H9 (cell line): ENCODE measurements around the gene SRL. TPM values are rescaled to one million over a fixed set of nuclear protein-coding genes. Genes with fewer than 3 reads are reported as not detected.

ENCODE experiments used
- DNase-seq: peaks from one replicate; pipeline ENCODE4 v3.0.0-alpha.2; 2017
- H2AFZ ChIP-seq: one replicate; pipeline ENCODE4 v1.6.1; 2013; ENCODE audit warnings: mild to moderate bottlenecking, low read length, control low read depth, moderate library complexity
- H2AK5ac ChIP-seq: 2 replicates; pipeline ENCODE4 v1.6.1; 2013; ENCODE audit warnings: low read length, control low read depth, mixed read lengths; ENCODE audit not compliant: insufficient read length
- H2BK120ac ChIP-seq: one replicate; pipeline ENCODE4 v1.6.1; 2013; ENCODE audit warnings: low read depth, mild to moderate bottlenecking, low read length, control low read depth, inconsistent platforms; ENCODE audit not compliant: poor library complexity, severe bottlenecking
- H2BK12ac ChIP-seq: 2 replicates; pipeline ENCODE4 v1.6.1; 2013; ENCODE audit warnings: low read length, control low read depth, mixed read lengths, low read depth; ENCODE audit not compliant: insufficient read length
- H2BK15ac ChIP-seq: 2 replicates; pipeline ENCODE4 v1.6.1; 2013; ENCODE audit warnings: low read depth, low read length, control low read depth
- H2BK20ac ChIP-seq: one replicate; pipeline ENCODE4 v1.6.1; 2013; ENCODE audit warnings: low read depth, mild to moderate bottlenecking, low read length, control low read depth, inconsistent platforms; ENCODE audit not compliant: poor library complexity, severe bottlenecking
- H2BK5ac ChIP-seq: 2 replicates; pipeline ENCODE4 v1.6.1; 2013; ENCODE audit warnings: low read length, control low read depth, mixed read lengths; ENCODE audit not compliant: insufficient read length
- H3K14ac ChIP-seq: 2 replicates; pipeline ENCODE4 v1.6.1; 2013; ENCODE audit warnings: low read length, control low read depth; ENCODE audit not compliant: insufficient read depth
- H3K18ac ChIP-seq: 2 replicates; pipeline ENCODE4 v1.6.1; 2013; ENCODE audit warnings: low read depth, mild to moderate bottlenecking, mixed read lengths, low read length, control low read depth; ENCODE audit not compliant: insufficient read length
- H3K23ac ChIP-seq: 2 replicates; pipeline ENCODE4 v1.6.1; 2013; ENCODE audit warnings: low read length, control low read depth, mixed read lengths, low read depth; ENCODE audit not compliant: insufficient read length
- H3K23me2 ChIP-seq: 2 replicates; pipeline ENCODE4 v1.6.1; 2013; ENCODE audit warnings: low read depth, mild to moderate bottlenecking, mixed read lengths, low read length, control low read depth; ENCODE audit not compliant: insufficient read length, poor library complexity, severe bottlenecking
- H3K27ac ChIP-seq: 2 replicates; pipeline ENCODE4 v1.5.1; 2013; ENCODE audit warnings: low read length, control low read depth, mixed read lengths, low read depth; ENCODE audit not compliant: insufficient read length
- H3K27me3 ChIP-seq: 2 replicates; pipeline ENCODE4 v1.6.1; 2013; ENCODE audit warnings: low read length, control low read depth, inconsistent platforms; ENCODE audit not compliant: insufficient read depth
- H3K4ac ChIP-seq: 2 replicates; pipeline ENCODE4 v1.6.1; 2013; ENCODE audit warnings: low read depth, mild to moderate bottlenecking, control low read depth, inconsistent platforms, low read length, moderate library complexity
- H3K4me1 ChIP-seq: 2 replicates; pipeline ENCODE4 v1.6.1; 2013; ENCODE audit warnings: low read length, control low read depth, inconsistent platforms; ENCODE audit not compliant: insufficient read depth
- H3K4me2 ChIP-seq: 2 replicates; pipeline ENCODE4 v1.6.1; 2013; ENCODE audit warnings: low read length, control low read depth, mixed read lengths; ENCODE audit not compliant: insufficient read length, insufficient read depth
- H3K56ac ChIP-seq: 2 replicates; pipeline ENCODE4 v1.6.1; 2013; ENCODE audit warnings: low read depth, mild to moderate bottlenecking, mixed read lengths, low read length, control low read depth; ENCODE audit not compliant: insufficient read length
- H3K79me1 ChIP-seq: 2 replicates; pipeline ENCODE4 v1.6.1; 2013; ENCODE audit warnings: low read depth, mild to moderate bottlenecking, moderate library complexity, low read length, control low read depth, inconsistent platforms; ENCODE audit not compliant: insufficient read depth, poor library complexity, severe bottlenecking
- H3K79me2 ChIP-seq: 2 replicates; pipeline ENCODE4 v1.6.1; 2013; ENCODE audit warnings: low read length, control low read depth, inconsistent platforms; ENCODE audit not compliant: insufficient read depth
- H3K9ac ChIP-seq: 2 replicates; pipeline ENCODE4 v1.6.1; 2013; ENCODE audit warnings: low read length, control low read depth, mixed read lengths; ENCODE audit not compliant: insufficient read length; ENCODE audit errors: extremely low read depth
- H3K9me3 ChIP-seq: one replicate; pipeline ENCODE4 v1.6.1; 2013; ENCODE audit warnings: low read depth, low read length, inconsistent platforms; ENCODE audit not compliant: control insufficient read depth
- H3T11ph ChIP-seq: one replicate; pipeline ENCODE4 v1.6.1; 2013; ENCODE audit warnings: mild to moderate bottlenecking, low read length, control low read depth, inconsistent platforms
- H4K20me1 ChIP-seq: one replicate; pipeline ENCODE4 v1.6.1; 2013; ENCODE audit not compliant: control insufficient read depth, insufficient read length, insufficient read depth
- H4K5ac ChIP-seq: 2 replicates; pipeline ENCODE4 v1.6.1; 2013; ENCODE audit warnings: low read depth, mild to moderate bottlenecking, mixed read lengths, low read length, control low read depth; ENCODE audit not compliant: insufficient read length
- H4K8ac ChIP-seq: replicated peaks from 2 replicates; pipeline ENCODE4 v1.6.1; 2013; ENCODE audit warnings: low read length, control low read depth, mixed read lengths, low read depth; ENCODE audit not compliant: insufficient read length
- H4K91ac ChIP-seq: 2 replicates; pipeline ENCODE4 v1.6.1; 2013; ENCODE audit warnings: low read depth, mild to moderate bottlenecking, moderate library complexity, mixed read lengths, low read length, control low read depth; ENCODE audit not compliant: insufficient read length
- H3K27ac Mint-ChIP-seq, 3 experiments: 2 replicates in 2 of 3; 3 replicates in 1 of 3; pipeline ENCODE4 v1.8.0; 2020 to 2021; ENCODE audit warnings: mixed read lengths in 3 of 3, mild to moderate bottlenecking in 1 of 3, moderate library complexity in 1 of 3
- H3K27me3 Mint-ChIP-seq: 2 replicates; pipeline ENCODE4 v1.8.0; 2021; ENCODE audit warnings: low read depth, mild to moderate bottlenecking, moderate library complexity, mixed read lengths
- H3K36me3 Mint-ChIP-seq, 3 experiments: 2 replicates in 2 of 3; 3 replicates in 1 of 3; pipeline ENCODE4 v1.8.0; 2020 to 2021; ENCODE audit warnings: low read depth in 3 of 3, mixed read lengths in 3 of 3; ENCODE audit not compliant: insufficient read depth in 1 of 3
- H3K4me1 Mint-ChIP-seq, 2 experiments: 2 replicates each; pipeline ENCODE4 v1.8.0; 2020; ENCODE audit warnings: mixed read lengths in 2 of 2
- H3K4me3 Mint-ChIP-seq, 2 experiments: 2 replicates in 1 of 2; 3 replicates in 1 of 2; pipeline ENCODE4 v1.8.0; 2020 to 2021; ENCODE audit warnings: mild to moderate bottlenecking in 2 of 2, mixed read lengths in 2 of 2, moderate library complexity in 1 of 2
- H3K9me3 Mint-ChIP-seq, 2 experiments: 2 replicates in 1 of 2; 3 replicates in 1 of 2; pipeline ENCODE4 v1.8.0; 2020; ENCODE audit warnings: mild to moderate bottlenecking in 2 of 2, mixed read lengths in 2 of 2, moderate library complexity in 1 of 2
- WGBS: extraction: QIAGEN DNeasy Blood & Tissue Kit; methylation state at CpG from one replicate; pipeline ENCODE4 v1.1.7; 2013; ENCODE audit warnings: missing lambda C conversion rate, low lambda C conversion rate, mixed read lengths; ENCODE audit not compliant: insufficient read length; ENCODE audit errors: extremely low coverage; 5-methylcytosine and 5-hydroxymethylcytosine counted together
- total RNA-seq: library from RNA; stranded (reverse); gene quantifications from 2 replicates; pipeline ENCODE4 v1.2.1, GENCODE V29; 2021
- TF ChIP-seq, protein P1 (sequence below): fragments of 200-600 bp; sonication (generic); conservative IDR thresholded peaks from 3 replicates; pipeline ENCODE4 v1.8.0; 2021; ENCODE audit warnings: antibody characterized with exemption, mild to moderate bottlenecking

SRL gene
- total RNA-seq, 1 experiment from 2014 or later: not detected

- no peak overlapping the region for H4K8ac ChIP-seq
- H3K56ac ChIP-seq: no peak overlapping the region
- no peak overlapping the region for H3K4me2 ChIP-seq
- H2AK5ac ChIP-seq: no peak overlapping the region
- no peaks in the 10 kb centered on the region for H3K4me1 ChIP-seq
- no peaks in the 10 kb centered on the region for H3K79me2 ChIP-seq
- H4K5ac ChIP-seq: no peak overlapping the region
- WGBS: no CpG with 5 or more reads among the region's 10 CpGs
- H3T11ph ChIP-seq: no peak overlapping the region
- H3K9ac ChIP-seq: no peak overlapping the region
- no peak overlapping the region for H3K4ac ChIP-seq
- no peaks in the 10 kb centered on the region for H3K27me3 ChIP-seq
- H3K36me3 Mint-ChIP-seq: no peaks in the 10 kb centered on the region
- H4K91ac ChIP-seq: no peak overlapping the region
- no peak overlapping the region for H2BK12ac ChIP-seq
- no peak for DNase-seq
- no peak overlapping the region for H3K27ac ChIP-seq
- H3K9me3 Mint-ChIP-seq: no peaks in the 10 kb centered on the region
- no peak overlapping the region for H3K27ac Mint-ChIP-seq
- no peaks in the 10 kb centered on the region for H4K20me1 ChIP-seq
- no peak overlapping the region for H3K4me3 Mint-ChIP-seq
- TF ChIP-seq, protein P1, sequence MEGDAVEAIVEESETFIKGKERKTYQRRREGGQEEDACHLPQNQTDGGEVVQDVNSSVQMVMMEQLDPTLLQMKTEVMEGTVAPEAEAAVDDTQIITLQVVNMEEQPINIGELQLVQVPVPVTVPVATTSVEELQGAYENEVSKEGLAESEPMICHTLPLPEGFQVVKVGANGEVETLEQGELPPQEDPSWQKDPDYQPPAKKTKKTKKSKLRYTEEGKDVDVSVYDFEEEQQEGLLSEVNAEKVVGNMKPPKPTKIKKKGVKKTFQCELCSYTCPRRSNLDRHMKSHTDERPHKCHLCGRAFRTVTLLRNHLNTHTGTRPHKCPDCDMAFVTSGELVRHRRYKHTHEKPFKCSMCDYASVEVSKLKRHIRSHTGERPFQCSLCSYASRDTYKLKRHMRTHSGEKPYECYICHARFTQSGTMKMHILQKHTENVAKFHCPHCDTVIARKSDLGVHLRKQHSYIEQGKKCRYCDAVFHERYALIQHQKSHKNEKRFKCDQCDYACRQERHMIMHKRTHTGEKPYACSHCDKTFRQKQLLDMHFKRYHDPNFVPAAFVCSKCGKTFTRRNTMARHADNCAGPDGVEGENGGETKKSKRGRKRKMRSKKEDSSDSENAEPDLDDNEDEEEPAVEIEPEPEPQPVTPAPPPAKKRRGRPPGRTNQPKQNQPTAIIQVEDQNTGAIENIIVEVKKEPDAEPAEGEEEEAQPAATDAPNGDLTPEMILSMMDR: no peak
- H2BK20ac ChIP-seq: no peak overlapping the region
- no peak overlapping the region for H3K18ac ChIP-seq
- no peaks in the 10 kb centered on the region for H3K23me2 ChIP-seq
- H3K4me1 Mint-ChIP-seq: peaks cover 4% of the 10 kb centered on the region in 2 experiments; a peak in 3 of 4 replicates
- H2BK5ac ChIP-seq: no peak overlapping the region
- no peak overlapping the region for H3K23ac ChIP-seq
- H2BK120ac ChIP-seq: no peak overlapping the region
- no peak overlapping the region for H2BK15ac ChIP-seq
- no peaks in the 10 kb centered on the region for H3K9me3 ChIP-seq
- H3K14ac ChIP-seq: no peak overlapping the region; the same call in 1 of the 2 replicates
- no peak overlapping the region for H2AFZ ChIP-seq
- H3K27me3 Mint-ChIP-seq: peaks cover 3% of the 10 kb centered on the region
- H3K79me1 ChIP-seq: no peaks in the 10 kb centered on the region
These were observed 10.5 kb downstream of the SRL start for GRCh38 chr16:4231367-4231766.
